PC-9 (cell line): Measurements from ENCODE around the gene KCNJ8. TPM values are rescaled to one million over a fixed set of nuclear protein-coding genes. Genes with fewer than 3 reads are reported as not detected.

ENCODE experiments used
- BruUV-seq: library from RNA; stranded (reverse); fragments of 400-500 nt; replicated peaks from 2 replicates; lab custom pipeline; 2021; lab: Mats Ljungman, UMichigan
- CTCF ChIA-PET: fragments of 300-600 bp; sonication (Branson Sonifier 250); formaldehyde crosslinking; loops from one replicate; lab custom pipeline; 2022; ENCODE audit warnings: antibody characterized with exemption; lab: Charles Lee
- POLR2A ChIA-PET: fragments of 300-600 bp; sonication (Branson Sonifier 250); formaldehyde crosslinking; loops from one replicate; lab custom pipeline; 2022; ENCODE audit warnings: antibody characterized with exemption; ENCODE audit not compliant: unreplicated experiment; lab: Charles Lee
- DNase-seq, 2 experiments: peaks; one replicate each; pipeline versions ENCODE4 v3.0.0 to v3.0.0-alpha.2; 2015 to 2022; ENCODE audit warnings: mixed read lengths in 1 of 2
- H2AFZ ChIP-seq: fragments of 200-600 bp; sonication (generic); 2 replicates; pipeline ENCODE4 v1.8.1; 2017; ENCODE audit warnings: antibody characterized with exemption
- H3F3A ChIP-seq: fragments of 200-600 bp; sonication (generic); 2 replicates; pipeline ENCODE4 v1.8.1; 2017; ENCODE audit warnings: antibody characterized with exemption, mild to moderate bottlenecking, low read depth; ENCODE audit not compliant: insufficient read depth
- H3K27ac ChIP-seq: fragments of 200-600 bp; sonication (generic); 2 replicates; pipeline ENCODE4 v1.6.1; 2016; ENCODE audit warnings: mixed run types
- H3K27me3 ChIP-seq: fragments of 200-600 bp; sonication (generic); 2 replicates; pipeline ENCODE4 v1.6.1; 2016; ENCODE audit warnings: low read depth, mixed run types; ENCODE audit not compliant: insufficient read depth
- H3K36me3 ChIP-seq: fragments of 200-600 bp; sonication (generic); 2 replicates; pipeline ENCODE4 v1.6.1; 2016; ENCODE audit warnings: low read depth, mixed run types
- H3K4me1 ChIP-seq: fragments of 200-600 bp; sonication (generic); replicated peaks from 2 replicates; pipeline ENCODE4 v1.6.1; 2016; ENCODE audit warnings: mixed run types; ENCODE audit not compliant: insufficient read depth
- H3K4me2 ChIP-seq: fragments of 200-600 bp; sonication (generic); 2 replicates; pipeline ENCODE4 v1.6.1; 2017; ENCODE audit warnings: mixed run types
- H3K4me3 ChIP-seq: fragments of 200-600 bp; sonication (generic); 2 replicates; pipeline ENCODE4 v1.6.1; 2016; ENCODE audit warnings: mixed run types
- H3K79me2 ChIP-seq: fragments of 200-600 bp; sonication (generic); 2 replicates; pipeline ENCODE4 v1.6.1; 2017; ENCODE audit warnings: low read depth, mixed run types
- H3K9me2 ChIP-seq: fragments of 200-600 bp; sonication (generic); 2 replicates; pipeline ENCODE4 v1.8.1; 2017; ENCODE audit warnings: mild to moderate bottlenecking; ENCODE audit not compliant: insufficient read depth
- H3K9me3 ChIP-seq: fragments of 200-600 bp; sonication (generic); 2 replicates; pipeline ENCODE4 v1.8.1; 2016; ENCODE audit warnings: low read depth; ENCODE audit not compliant: insufficient read depth
- H4K20me1 ChIP-seq: fragments of 200-600 bp; sonication (generic); 2 replicates; pipeline ENCODE4 v1.8.1; 2017; ENCODE audit not compliant: insufficient read depth
- CTCF ChIP-seq: fragments of 200-600 bp; sonication (generic); conservative IDR thresholded peaks from 2 replicates; pipeline ENCODE4 v1.6.1; 2017; ENCODE audit warnings: mixed run types, antibody characterized with exemption, mild to moderate bottlenecking, moderate library complexity
- EZH2 ChIP-seq: fragments of 200-600 bp; sonication (generic); IDR thresholded peaks from 2 replicates; pipeline ENCODE4 v1.8.0; 2017; ENCODE audit warnings: antibody characterized with exemption, low read depth
- intact Hi-C: fragments of 100-400 bp; cut with micrococcal nuclease; formaldehyde crosslinking; loops from one replicate; pipeline ENCODE4 v1.10.0; 2022; ENCODE audit not compliant: unreplicated experiment
- total RNA-seq: library from RNA; stranded (reverse); gene quantifications from 2 replicates; pipeline ENCODE4 v1.2.3, GENCODE V29; 2021

The KCNJ8 gene
- total RNA-seq, 1 experiment from 2014 or later, result not detected

- intact Hi-C loops, result no loop called here
- no peak for DNase-seq
- ChIA-PET POLR2A (no interaction called here), CTCF (no interaction called here)
- Histone ChIP-seq H4K20me1 (no peaks in the 10 kb centered on the region), H2AFZ (no peak overlapping the region), H3K27ac (no peak overlapping the region), H3K4me1 (no peaks in the 10 kb centered on the region), H3F3A (no peaks in the 10 kb centered on the region), H3K4me3 (no peak overlapping the region), H3K9me3 (no peaks in the 10 kb centered on the region), H3K36me3 (no peaks in the 10 kb centered on the region), H3K79me2 (no peaks in the 10 kb centered on the region), H3K27me3 (no peaks in the 10 kb centered on the region), H3K9me2 (no peaks in the 10 kb centered on the region), H3K4me2 (no peak overlapping the region)
- no peak for TF ChIP-seq CTCF
- no peak for TF ChIP-seq EZH2
- no TSS peak for BruUV-seq
Measured at GRCh38 chr12:21763531-21763930, 11.0 kb downstream of the KCNJ8 start.

- no peak for TF ChIP-seq EZH2
- no peak for TF ChIP-seq CTCF
- Histone ChIP-seq H3K4me2 (no peak overlapping the region), H3K27me3 (no peaks in the 10 kb centered on the region), H3K27ac (no peak overlapping the region), H3K79me2 (no peaks in the 10 kb centered on the region), H3K36me3 (no peaks in the 10 kb centered on the region), H3K4me1 (no peaks in the 10 kb centered on the region), H2AFZ (no peak overlapping the region), H3K9me3 (no peaks in the 10 kb centered on the region; the same call in 1 of the 2 replicates), H3F3A (no peaks in the 10 kb centered on the region), H3K4me3 (no peak overlapping the region), H4K20me1 (no peaks in the 10 kb centered on the region), H3K9me2 (no peaks in the 10 kb centered on the region)
- BruUV-seq, result no TSS peak
- ChIA-PET POLR2A (no interaction called here), CTCF (no interaction called here)
- no peak for DNase-seq
- intact Hi-C loops, result no loop called here
Measured at GRCh38 chr12:21759737-21760136, 14.8 kb downstream of the KCNJ8 start.

GRCh38 chr12:21757735-21758134, 16.8 kb downstream of the KCNJ8 start:
- Histone ChIP-seq H3F3A (no peaks in the 10 kb centered on the region), H3K4me2 (no peak overlapping the region), H3K27ac (no peak overlapping the region), H3K4me3 (no peak overlapping the region), H4K20me1 (no peaks in the 10 kb centered on the region), H3K27me3 (no peaks in the 10 kb centered on the region), H3K79me2 (no peaks in the 10 kb centered on the region), H3K4me1 (no peaks in the 10 kb centered on the region), H2AFZ (no peak overlapping the region), H3K9me2 (no peaks in the 10 kb centered on the region), H3K9me3 (no peaks in the 10 kb centered on the region; the same call in 1 of the 2 replicates), H3K36me3 (no peaks in the 10 kb centered on the region)
- intact Hi-C loops, result no loop called here
- DNase-seq, result no peak
- POLR2A ChIA-PET, result no interaction called here
- CTCF ChIA-PET, result no interaction called here
- BruUV-seq, result no TSS peak
- TF ChIP-seq CTCF (no peak), EZH2 (no peak)
